ENCODE results near the gene UBA1.

The UBA1 gene

GRCh38 chrX:47232803-47233332 lies 39.2 kb downstream of the UBA1 start, which contains the start of gene USP11:
USP11 (plus strand) TSS chrX:47233009; CDS start chrX:47233044, 35 bp downstream.
- Histone ChIP-seq H3K4me1 (peaks cover 4% of the 10 kb centered on the region), H3K4me2 (ENCODE audit: low read length) (peak within 1 kb of the TSS; percentile 66), H3K9me3 (ENCODE audit: control insufficient read depth, low read length) (no peaks in the 10 kb centered on the region), H2AFZ (peak within 1 kb of the TSS; percentile 79), H3K4me3 (ENCODE audit: low read depth, low read length) (peak within 1 kb of the TSS; percentile 86), H3K36me3 (ENCODE audit: control insufficient read depth, insufficient read depth, low read length) (no peaks in the 10 kb centered on the region), H3K9ac (peak within 1 kb of the TSS; percentile 35), H3K27ac (peak within 1 kb of the TSS; percentile 98), H3K27me3 (ENCODE audit: control insufficient read depth, insufficient read depth, low read length) (no peaks in the 10 kb centered on the region), H3K79me2 (peaks cover 3% of the 10 kb centered on the region)
- TF ChIP-seq CTCF (IDR thresholded peaks at IDR 0.05): no peak

- Histone ChIP-seq H3K4me1 (peaks cover 4% of the 10 kb centered on the region), H3K27ac (peak overlapping the region; percentile 98), H3K79me2 (peaks cover 3% of the 10 kb centered on the region), H2AFZ (peak overlapping the region; percentile 79), H3K4me2 (ENCODE audit: low read length) (peak overlapping the region; percentile 66), H3K9ac (peak overlapping the region; percentile 35), H3K36me3 (ENCODE audit: control insufficient read depth, insufficient read depth, low read length) (no peaks in the 10 kb centered on the region), H3K27me3 (ENCODE audit: control insufficient read depth, insufficient read depth, low read length) (no peaks in the 10 kb centered on the region), H3K4me3 (ENCODE audit: low read depth, low read length) (peak overlapping the region; percentile 86), H3K9me3 (ENCODE audit: control insufficient read depth, low read length) (no peaks in the 10 kb centered on the region)
- TF ChIP-seq CTCF (IDR thresholded peaks at IDR 0.05): no peak
Observed at GRCh38 chrX:47233333-47234113, 39.9 kb downstream of the UBA1 start.

- Histone ChIP-seq H3K36me3 (ENCODE audit: control insufficient read depth, insufficient read depth, low read length) (no peaks in the 10 kb centered on the region), H3K27ac (peak overlapping the region; percentile 98), H3K9me3 (ENCODE audit: control insufficient read depth, low read length) (no peaks in the 10 kb centered on the region), H3K79me2 (peaks cover 3% of the 10 kb centered on the region), H3K9ac (no peak overlapping the region), H2AFZ (no peak overlapping the region), H3K4me3 (ENCODE audit: low read depth, low read length) (peak overlapping the region; percentile 86), H3K27me3 (ENCODE audit: control insufficient read depth, insufficient read depth, low read length) (no peaks in the 10 kb centered on the region), H3K4me2 (ENCODE audit: low read length) (peak overlapping the region; percentile 65), H3K4me1 (peaks cover 4% of the 10 kb centered on the region)
- no peak for TF ChIP-seq CTCF (IDR thresholded peaks at IDR 0.05)
Observed at GRCh38 chrX:47234583-47234982, 41.0 kb downstream of the UBA1 start.

GRCh38 chrX:47235691-47236103 lies 42.1 kb downstream of the UBA1 start:
- no peak overlapping the region for H3K4me2 ChIP-seq (ENCODE audit: low read length)
- no peaks in the 10 kb centered on the region for H3K27me3 ChIP-seq (ENCODE audit: control insufficient read depth, insufficient read depth, low read length)
- no peaks in the 10 kb centered on the region for H3K36me3 ChIP-seq (ENCODE audit: control insufficient read depth, insufficient read depth, low read length)
- no peak overlapping the region for H3K4me3 ChIP-seq (ENCODE audit: low read depth, low read length)
- H3K9me3 ChIP-seq (ENCODE audit: control insufficient read depth, low read length): no peaks in the 10 kb centered on the region
- peaks cover 3% of the 10 kb centered on the region for H3K79me2 ChIP-seq
- peaks cover 4% of the 10 kb centered on the region for H3K4me1 ChIP-seq
- no peak overlapping the region for H3K9ac ChIP-seq
- no peak overlapping the region for H2AFZ ChIP-seq
- H3K27ac ChIP-seq: no peak overlapping the region
- TF ChIP-seq CTCF (IDR thresholded peaks at IDR 0.05): no peak
